Measurements from ENCODE around the gene PMFBP1. TPM values are rescaled to one million over a fixed set of nuclear protein-coding genes. Genes with fewer than 3 reads are reported as not detected.

PMFBP1 gene
- total and polyA plus RNA-seq, 10 of the 15 experiments (the other 5 are each of a cell fraction or from before 2014, with no cell fraction given): 0.40 to 2.3 (median 1.1) TPM

GRCh38 chr16:72109300-72109699 lies 62.7 kb downstream of the PMFBP1 start (continued):
- no peak for TF ChIP-seq EZH2 (IDR thresholded peaks at IDR 0.05; ENCODE audit: borderline replicate concordance, control insufficient read depth, low read depth, low read length)

DNA sequence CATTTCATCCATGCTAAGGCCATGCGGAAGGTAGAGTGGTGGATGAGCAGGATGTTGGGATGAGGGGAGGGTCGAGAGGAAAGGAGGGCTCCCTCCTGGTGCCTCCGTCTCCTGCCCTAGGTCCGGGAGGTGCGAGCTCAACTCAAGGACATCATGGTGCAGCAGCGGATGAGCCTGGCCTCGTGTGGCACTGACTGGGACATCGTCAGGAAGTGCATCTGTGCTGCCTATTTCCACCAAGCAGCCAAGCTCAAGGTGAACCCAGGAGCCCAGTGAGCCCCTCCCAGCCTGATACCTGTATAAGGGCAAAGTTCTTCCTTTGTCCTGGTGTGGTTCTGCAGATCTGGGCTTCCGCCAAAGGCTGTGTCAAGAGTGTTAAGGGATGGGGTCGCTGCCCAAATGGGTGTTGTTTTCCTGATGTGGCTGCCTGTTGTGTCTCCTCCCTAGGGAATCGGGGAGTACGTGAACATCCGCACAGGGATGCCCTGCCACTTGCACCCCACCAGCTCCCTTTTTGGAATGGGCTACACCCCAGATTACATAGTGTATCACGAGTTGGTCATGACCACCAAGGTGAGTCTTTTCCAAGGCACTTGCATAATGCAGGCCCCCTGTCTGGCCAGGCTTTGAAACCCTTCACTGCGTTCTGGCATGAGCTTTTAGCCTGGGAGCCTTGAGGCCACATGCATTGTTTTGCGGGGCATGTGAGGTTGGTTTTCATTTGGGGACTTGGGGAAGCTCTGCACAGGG lies 63.4 kb downstream of the PMFBP1 start:
- H3K4me2 ChIP-seq (ENCODE audit: control insufficient read depth, insufficient read depth): no peak overlapping the region
- POLR2A ChIA-PET: no interaction called here
- ATAC-seq (no peak), DNase-seq (ENCODE audit: low read depth, low spot score) (no peak), FAIRE-seq (no peak)
- in situ Hi-C loops (cut with MboI): no loop called here
- H3K4me1 ChIP-seq (ENCODE audit: control insufficient read depth, insufficient read depth, low read length): no peaks in the 10 kb centered on the region
- no peak overlapping the region for H2AFZ ChIP-seq (ENCODE audit: control insufficient read depth, low read depth, low read length)
- no peak overlapping the region for H3K9ac ChIP-seq (ENCODE audit: control insufficient read depth, insufficient read depth, low read length)
- intact Hi-C loops (cut with micrococcal nuclease; ENCODE audit: unreplicated experiment): no loop called here
- SMC1A ChIA-PET (ENCODE audit: uncharacterized antibody, unreplicated experiment): no interaction called here
- 85% methylated on average over 15 of the region's 16 CpGs for WGBS (ENCODE audit: insufficient coverage, insufficient replicate concordance, low lambda C conversion rate, missing lambda C conversion rate)
- TF ChIP-seq SMARCA5 (IDR thresholded peaks at IDR 0.05): no peak
- TF ChIP-seq, protein P1, sequence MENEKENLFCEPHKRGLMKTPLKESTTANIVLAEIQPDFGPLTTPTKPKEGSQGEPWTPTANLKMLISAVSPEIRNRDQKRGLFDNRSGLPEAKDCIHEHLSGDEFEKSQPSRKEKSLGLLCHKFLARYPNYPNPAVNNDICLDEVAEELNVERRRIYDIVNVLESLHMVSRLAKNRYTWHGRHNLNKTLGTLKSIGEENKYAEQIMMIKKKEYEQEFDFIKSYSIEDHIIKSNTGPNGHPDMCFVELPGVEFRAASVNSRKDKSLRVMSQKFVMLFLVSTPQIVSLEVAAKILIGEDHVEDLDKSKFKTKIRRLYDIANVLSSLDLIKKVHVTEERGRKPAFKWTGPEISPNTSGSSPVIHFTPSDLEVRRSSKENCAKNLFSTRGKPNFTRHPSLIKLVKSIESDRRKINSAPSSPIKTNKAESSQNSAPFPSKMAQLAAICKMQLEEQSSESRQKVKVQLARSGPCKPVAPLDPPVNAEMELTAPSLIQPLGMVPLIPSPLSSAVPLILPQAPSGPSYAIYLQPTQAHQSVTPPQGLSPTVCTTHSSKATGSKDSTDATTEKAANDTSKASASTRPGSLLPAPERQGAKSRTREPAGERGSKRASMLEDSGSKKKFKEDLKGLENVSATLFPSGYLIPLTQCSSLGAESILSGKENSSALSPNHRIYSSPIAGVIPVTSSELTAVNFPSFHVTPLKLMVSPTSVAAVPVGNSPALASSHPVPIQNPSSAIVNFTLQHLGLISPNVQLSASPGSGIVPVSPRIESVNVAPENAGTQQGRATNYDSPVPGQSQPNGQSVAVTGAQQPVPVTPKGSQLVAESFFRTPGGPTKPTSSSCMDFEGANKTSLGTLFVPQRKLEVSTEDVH (IDR thresholded peaks at IDR 0.05; ENCODE audit: low read depth, partially characterized antibody): no peak
- TF ChIP-seq IKZF1 (conservative IDR thresholded peaks at IDR 0.05): no peak
- no peak for TF ChIP-seq ZZZ3 (IDR thresholded peaks at IDR 0.05; ENCODE audit: control insufficient read depth, insufficient read length, low read depth)
- no peak for TF ChIP-seq SREBF1 (IDR thresholded peaks at IDR 0.05; ENCODE audit: low read length)
- no peak for TF ChIP-seq SP1 (IDR thresholded peaks at IDR 0.05; ENCODE audit: low read depth, low read length)
- TF ChIP-seq YBX1 (IDR thresholded peaks at IDR 0.05): no peak
- TF ChIP-seq MXI1 (IDR thresholded peaks at IDR 0.05; ENCODE audit: low read depth, low read length): no peak
- no peak for TF ChIP-seq FOXK2 (IDR thresholded peaks at IDR 0.05)
- TF ChIP-seq HSF1 (IDR thresholded peaks at IDR 0.05; ENCODE audit: low read depth, low read length): no peak
- TF ChIP-seq, protein P2, sequence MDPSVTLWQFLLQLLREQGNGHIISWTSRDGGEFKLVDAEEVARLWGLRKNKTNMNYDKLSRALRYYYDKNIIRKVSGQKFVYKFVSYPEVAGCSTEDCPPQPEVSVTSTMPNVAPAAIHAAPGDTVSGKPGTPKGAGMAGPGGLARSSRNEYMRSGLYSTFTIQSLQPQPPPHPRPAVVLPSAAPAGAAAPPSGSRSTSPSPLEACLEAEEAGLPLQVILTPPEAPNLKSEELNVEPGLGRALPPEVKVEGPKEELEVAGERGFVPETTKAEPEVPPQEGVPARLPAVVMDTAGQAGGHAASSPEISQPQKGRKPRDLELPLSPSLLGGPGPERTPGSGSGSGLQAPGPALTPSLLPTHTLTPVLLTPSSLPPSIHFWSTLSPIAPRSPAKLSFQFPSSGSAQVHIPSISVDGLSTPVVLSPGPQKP (IDR thresholded peaks at IDR 0.05; ENCODE audit: low read depth, low read length): no peak
- no peak for TF ChIP-seq SREBF2 (IDR thresholded peaks at IDR 0.05; ENCODE audit: low read length)
- TF ChIP-seq ATF7 (IDR thresholded peaks at IDR 0.05; ENCODE audit: low read depth): no peak
- TF ChIP-seq NFIC (IDR thresholded peaks at IDR 0.05; ENCODE audit: low read depth, low read length): no peak
- CTCF ChIA-PET: no interaction called here
- H3K36me3 ChIP-seq (ENCODE audit: control insufficient read depth in 2 of 2, insufficient read depth in 2 of 2, low read length in 1 of 2): peaks cover 42 to 59% of the 10 kb centered on the region in 2 experiments
- no peaks in the 10 kb centered on the region; the same call in 1 of the 2 replicates for H4K20me1 ChIP-seq (ENCODE audit: control insufficient read depth, insufficient read depth)
- RAD21 ChIA-PET (ENCODE audit: unreplicated experiment): no interaction called here
- H3K4me3 ChIP-seq: no peak overlapping the region
- H3K27ac ChIP-seq (ENCODE audit: control insufficient read depth, insufficient read depth): no peak overlapping the region
- H3K27me3 ChIP-seq (replicated peaks in 1 of 2; ENCODE audit: control insufficient read depth in 2 of 2, insufficient read depth in 2 of 2, low read length in 1 of 2): no peaks in the 10 kb centered on the region
- no peaks in the 10 kb centered on the region for H3K79me2 ChIP-seq (ENCODE audit: control insufficient read depth, insufficient read depth, low read length)
- BruUV-seq (replicated peaks): no TSS peak
- H3K9me3 ChIP-seq (replicated peaks; ENCODE audit: control insufficient read depth, insufficient read depth, low read length): no peaks in the 10 kb centered on the region
